ENCODE data around the gene PADI1.

- TF ChIP-seq JUND (IDR thresholded peaks at IDR 0.05) (no peak), CTCF (IDR thresholded peaks at IDR 0.05; ENCODE audit: low read depth, low read length, missing input control) (no peak), YY1 (IDR thresholded peaks at IDR 0.05) (no peak), RAD21 (IDR thresholded peaks at IDR 0.05) (no peak), SP1 (IDR thresholded peaks at IDR 0.05) (no peak), EGR1 (IDR thresholded peaks at IDR 0.05; ENCODE audit: low read depth in 2 of 2) (no peak), MAX (IDR thresholded peaks at IDR 0.05) (no peak), TAF1 (conservative IDR thresholded peaks at IDR 0.05) (no peak)
These were observed 23.7 kb downstream of the PADI1 start for GRCh38 chr1:17228619-17229018.

Measured in liver (tissue), 3 donors.